NCI-H1694 (cell line): Measurements from ENCODE around the gene CDC27.
"Not testable (repeated sequence)": the region's sequence is repeated elsewhere in the genome, so short reads cannot be mapped to it uniquely, and the experiment has no call there.

Experiments
- DNase-seq: peaks from one replicate; lab custom pipeline; 2025; lab: John Stamatoyannopoulos, UW

Gene CDC27

DNA sequence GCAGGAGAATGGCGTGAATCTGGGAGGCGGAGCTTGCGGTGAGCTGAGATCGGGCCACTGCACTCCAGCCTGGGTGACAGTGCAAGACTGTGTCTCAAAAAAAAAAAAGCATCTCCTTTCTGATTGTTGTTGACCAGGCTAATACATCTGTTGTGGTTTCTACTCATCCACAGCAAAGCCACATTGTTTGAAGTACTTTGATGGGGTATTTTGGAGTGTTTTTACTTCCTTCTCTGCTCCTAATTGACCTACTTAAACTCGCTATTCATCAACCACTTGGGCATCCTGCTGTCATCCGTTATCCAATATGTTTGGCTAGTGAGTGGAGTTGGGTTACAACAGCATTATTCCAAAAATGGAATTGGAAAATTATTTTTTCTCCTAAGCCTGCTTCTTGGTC, 3.5 kb upstream of the CDC27 start:
- DNase-seq: no peak

- DNase-seq: no peak
Measured at GRCh38 chr17:47190770-47191169, 1.7 kb upstream of the CDC27 start.

- DNase-seq: no peak
Measured at GRCh38 chr17:47190243-47190642, 1.1 kb upstream of the CDC27 start.

GRCh38 chr17:47189732-47190237, 690 bp upstream of the CDC27 start:
- no peak for DNase-seq

DNA sequence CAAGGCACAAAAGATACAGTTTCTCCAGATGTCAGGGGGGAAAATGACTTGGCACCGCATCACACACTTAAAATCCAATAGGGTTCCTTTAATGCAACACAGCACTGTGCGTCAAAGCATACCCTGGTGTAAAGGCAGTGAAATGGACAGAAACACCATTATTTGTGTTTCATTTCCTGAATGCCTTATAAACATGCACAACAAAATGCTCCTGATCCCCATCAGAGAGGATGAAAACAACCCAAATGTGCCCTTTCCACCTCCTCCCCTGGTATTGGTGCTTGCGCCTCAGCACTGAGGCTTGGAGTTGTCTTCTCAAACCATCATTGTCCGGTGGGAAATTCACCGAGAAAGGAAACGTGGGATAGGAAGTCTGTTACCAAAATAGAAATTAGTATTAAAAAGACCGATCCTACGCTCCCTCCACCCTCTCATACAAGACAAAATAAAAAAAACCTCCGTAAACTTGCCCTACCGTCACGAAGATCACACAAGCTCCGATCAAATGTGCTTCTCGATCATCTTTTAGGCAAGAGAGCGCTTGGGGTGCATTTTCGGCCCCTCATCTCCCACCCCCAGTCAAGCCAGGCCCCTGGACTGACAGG, 722 bp downstream of the CDC27 start:
- DNase-seq: no peak

GRCh38 chr17:47184681-47185080, 4.4 kb downstream of the CDC27 start:
- no peak for DNase-seq

GRCh38 chr17:47180988-47181387, 8.1 kb downstream of the CDC27 start:
- not testable (repeated sequence) for DNase-seq

GRCh38 chr17:47180337-47180736, 8.8 kb downstream of the CDC27 start:
- DNase-seq: no peak

DNA sequence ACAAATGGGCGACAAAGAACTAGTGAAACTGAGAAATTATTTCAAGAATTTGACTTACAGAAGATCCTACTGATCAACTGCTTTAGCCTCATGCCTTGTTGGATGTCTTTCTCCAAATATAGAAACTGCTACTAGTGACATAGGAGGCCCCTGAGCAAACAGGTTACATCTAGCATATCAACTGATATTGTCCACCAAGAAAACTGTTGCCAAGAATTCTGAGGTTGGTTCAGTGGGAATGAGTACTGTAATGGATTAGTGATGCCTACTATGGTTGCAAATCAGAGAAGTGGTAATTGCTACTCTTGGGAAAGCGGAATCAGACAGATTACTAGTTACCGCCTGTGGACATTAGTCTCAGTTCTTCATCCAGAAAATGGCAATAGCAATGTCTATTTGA, 10.0 kb downstream of the CDC27 start:
- no peak for DNase-seq

GRCh38 chr17:47177261-47177660, 11.8 kb downstream of the CDC27 start:
- DNase-seq: no peak

DNA sequence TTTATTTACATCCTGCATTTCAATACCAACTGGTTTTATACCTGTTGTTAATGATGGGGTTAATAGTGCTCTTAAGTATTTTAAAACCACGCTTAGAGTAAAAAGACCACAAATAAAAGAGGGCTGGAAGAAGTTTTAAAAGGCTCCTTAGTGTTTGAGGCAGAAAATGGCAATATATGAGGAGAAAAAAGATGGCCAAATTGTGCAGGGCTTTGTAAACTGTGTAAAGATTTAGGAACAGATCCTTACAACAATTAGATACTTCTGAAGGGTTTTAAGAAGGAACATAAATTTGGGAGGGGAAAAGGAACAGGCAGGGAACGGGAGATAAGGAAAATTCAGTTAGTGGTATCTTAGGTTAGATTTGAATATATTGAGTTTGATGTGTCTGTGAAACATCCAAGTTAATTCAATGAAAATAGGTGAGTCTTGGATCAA, 12.7 kb downstream of the CDC27 start:
- DNase-seq: no peak

- DNase-seq: not testable (repeated sequence)
Measured at GRCh38 chr17:47174823-47175222, 14.3 kb downstream of the CDC27 start.

GRCh38 chr17:47172696-47173565, 16.2 kb downstream of the CDC27 start:
- DNase-seq: no peak

- DNase-seq: no peak
Measured at GRCh38 chr17:47170710-47171109, 18.4 kb downstream of the CDC27 start.

GRCh38 chr17:47168896-47169295, 20.2 kb downstream of the CDC27 start:
- not testable (repeated sequence) for DNase-seq

DNA sequence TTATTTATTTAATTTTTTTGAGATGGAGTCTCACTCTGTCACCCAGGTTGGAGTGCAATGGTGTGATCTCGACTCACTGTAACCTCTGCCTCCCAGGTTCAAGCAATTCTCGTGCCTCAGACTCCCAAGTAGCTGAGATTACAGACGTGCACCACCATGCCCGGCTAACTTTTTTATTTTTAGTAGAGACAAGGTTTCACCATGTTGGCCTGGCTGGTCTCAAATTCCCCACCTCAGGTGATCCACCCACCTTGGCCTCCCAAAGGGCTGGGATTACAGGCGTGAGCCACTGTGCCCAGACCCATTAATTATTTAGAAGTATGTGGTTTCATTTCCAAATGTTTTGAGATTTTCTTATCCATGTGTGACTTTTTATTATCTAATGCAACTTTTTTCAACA, 22.2 kb downstream of the CDC27 start:
- not testable (repeated sequence) for DNase-seq

- DNase-seq: no peak
Measured at GRCh38 chr17:47165137-47165536, 24.0 kb downstream of the CDC27 start.

DNA sequence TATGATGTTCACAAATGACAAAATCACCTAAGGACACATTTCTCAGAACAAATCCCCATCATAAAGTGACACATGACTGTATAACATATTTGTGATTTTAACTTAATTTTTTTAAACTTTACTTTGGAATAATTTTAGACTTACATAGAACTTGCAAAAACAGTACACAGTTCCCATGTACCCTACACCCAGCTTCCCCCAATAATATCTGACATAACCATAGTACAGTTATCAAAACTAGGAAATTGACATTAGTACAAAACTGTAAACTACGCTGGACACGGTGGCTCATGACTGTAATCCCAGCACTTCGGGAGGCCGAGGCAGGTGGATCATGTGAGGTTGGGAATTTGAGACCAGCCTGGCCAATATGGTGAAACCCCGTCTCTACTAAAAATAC, 24.8 kb downstream of the CDC27 start:
- no peak for DNase-seq

GRCh38 chr17:47162013-47162622, 27.0 kb downstream of the CDC27 start:
- DNase-seq: no peak

DNA sequence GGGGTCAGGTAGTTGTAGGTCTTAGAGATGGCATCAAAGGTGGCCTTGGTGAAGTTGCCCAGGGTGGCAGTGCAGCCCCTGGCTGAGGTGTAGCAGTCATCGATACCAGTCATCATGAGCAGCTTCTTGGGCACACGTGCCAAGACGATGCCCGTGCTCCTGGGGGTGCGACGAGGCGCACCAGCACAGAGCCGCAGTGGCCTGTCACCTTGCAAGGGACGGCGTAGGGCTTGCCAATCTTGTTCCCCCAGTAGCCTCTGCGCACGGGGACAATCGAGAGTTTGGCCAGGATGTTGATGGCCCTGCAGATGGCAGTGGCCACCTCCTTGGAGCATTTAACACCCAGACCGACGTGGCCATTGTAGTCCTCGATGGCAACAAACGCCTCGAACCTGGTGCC, 29.8 kb downstream of the CDC27 start:
- no peak for DNase-seq

DNA sequence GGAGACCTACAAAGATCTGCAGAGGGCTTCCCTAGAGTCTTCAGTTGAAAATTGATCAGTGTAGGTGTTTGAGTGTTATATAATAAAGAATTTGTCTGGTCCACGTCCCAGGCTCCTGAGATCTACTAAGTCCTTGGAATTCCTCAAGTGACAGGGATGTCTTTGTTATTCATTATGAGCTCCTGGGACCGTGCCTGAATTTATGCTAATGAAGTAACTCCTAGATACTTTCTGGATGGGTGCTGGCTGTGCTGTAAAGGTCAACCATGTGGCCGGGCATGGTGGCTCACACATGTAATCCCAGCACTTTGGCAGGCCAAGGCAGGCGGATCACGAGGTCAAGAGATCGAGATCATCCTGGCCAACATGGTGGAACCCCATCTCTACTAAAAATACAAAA, 43.7 kb downstream of the CDC27 start:
- no peak for DNase-seq

DNA sequence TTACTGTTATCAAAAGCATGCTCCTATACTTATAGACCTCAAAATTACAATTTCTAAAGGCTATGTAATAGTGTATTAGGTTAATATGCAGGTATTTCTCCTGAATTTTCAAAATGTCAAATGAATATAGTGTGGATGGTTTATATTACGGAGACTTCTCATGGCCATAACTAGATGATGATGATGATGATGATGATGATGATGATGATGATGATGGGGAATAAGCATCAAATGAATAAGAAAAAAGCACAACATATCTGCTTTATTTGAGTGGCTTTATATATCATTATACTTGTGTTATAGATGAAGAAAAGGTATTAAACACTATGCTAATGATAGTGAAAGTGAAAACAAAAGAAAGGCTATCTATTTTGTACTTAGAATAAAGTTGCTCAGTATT, 53.9 kb downstream of the CDC27 start:
- no peak for DNase-seq

- not testable (repeated sequence) for DNase-seq
Measured at GRCh38 chr17:47134354-47134753, 54.7 kb downstream of the CDC27 start.
